DMS 273 (cell line): ENCODE measurements around the gene DHX40.
"Not testable (repeated sequence)": the region's sequence is repeated elsewhere in the genome, so short reads cannot be mapped to it uniquely, and the experiment has no call there.

Experiments used
- DNase-seq: peaks from one replicate; lab custom pipeline; 2025; ENCODE audit not compliant: unreplicated experiment; lab: John Stamatoyannopoulos, UW

Gene DHX40

GRCh38 chr17:59627770-59628171 is 62.4 kb downstream of the DHX40 start:
- no peak for DNase-seq

GRCh38 chr17:59629174-59629573 is 63.8 kb downstream of the DHX40 start:
- DNase-seq = no peak

- no peak for DNase-seq
Observed at GRCh38 chr17:59631276-59631675, 65.9 kb downstream of the DHX40 start.

GRCh38 chr17:59632398-59632797 is 67.0 kb downstream of the DHX40 start:
- DNase-seq = no peak

GRCh38 chr17:59633658-59634359 is 68.4 kb downstream of the DHX40 start:
- no peak for DNase-seq

- DNase-seq = no peak
Observed at GRCh38 chr17:59634632-59635541, 69.5 kb downstream of the DHX40 start.

- no peak for DNase-seq
Observed at GRCh38 chr17:59637611-59638310, 72.4 kb downstream of the DHX40 start.

GRCh38 chr17:59638553-59638952 is 73.1 kb downstream of the DHX40 start:
- no peak for DNase-seq

- DNase-seq = no peak
Observed at GRCh38 chr17:59641799-59642484, 76.5 kb downstream of the DHX40 start.

GRCh38 chr17:59642565-59642964 is 77.2 kb downstream of the DHX40 start:
- DNase-seq = no peak

- DNase-seq = peak; percentile 9
Observed at GRCh38 chr17:59643159-59644140, 78.0 kb downstream of the DHX40 start.

- DNase-seq = no peak
Observed at GRCh38 chr17:59647288-59647687, 81.9 kb downstream of the DHX40 start.

GRCh38 chr17:59649886-59650285 is 84.5 kb downstream of the DHX40 start:
- no peak for DNase-seq

- DNase-seq = no peak
Observed at GRCh38 chr17:59650642-59651041, 85.2 kb downstream of the DHX40 start.

- no peak for DNase-seq
Observed at GRCh38 chr17:59651346-59651745, 85.9 kb downstream of the DHX40 start.

- no peak for DNase-seq
Observed at GRCh38 chr17:59652119-59652518, 86.7 kb downstream of the DHX40 start.

- DNase-seq = not testable (repeated sequence)
Observed at GRCh38 chr17:59656624-59657023, 91.2 kb downstream of the DHX40 start.
